GM12878 (cell line): ENCODE results near the gene OR2AP1. TPM values are rescaled to one million over a fixed set of nuclear protein-coding genes. Genes with fewer than 3 reads are reported as not detected.

ENCODE experiments used
- CHD2 ChIP-seq: IDR thresholded peaks from 2 replicates; pipeline ENCODE4 v1.6.1; 2011; ENCODE audit warnings: low read depth, low read length, improper control_type of control experiment, borderline replicate concordance
- FOS ChIP-seq: IDR thresholded peaks from 3 replicates; pipeline ENCODE4 v1.6.1; 2011; ENCODE audit warnings: borderline replicate concordance; ENCODE audit not compliant: insufficient read length; ENCODE audit errors: extremely low read depth
- GABPA ChIP-seq: IDR thresholded peaks from 2 replicates; pipeline ENCODE4 v1.6.1; 2014; ENCODE audit warnings: antibody characterized with exemption, low read depth, mild to moderate bottlenecking, inconsistent platforms
- NBN ChIP-seq: fragments of 450-650 bp; IDR thresholded peaks from 2 replicates; pipeline ENCODE4 v1.6.1; 2016
- SMAD5 ChIP-seq: IDR thresholded peaks from 2 replicates; pipeline ENCODE4 v1.6.1; 2016; ENCODE audit warnings: antibody characterized with exemption, low read depth
- TARDBP ChIP-seq: IDR thresholded peaks from 2 replicates; pipeline ENCODE4 v1.6.1; 2016; ENCODE audit warnings: borderline replicate concordance
- ZNF622 ChIP-seq: fragments of 450-650 bp; IDR thresholded peaks from 2 replicates; pipeline ENCODE4 v1.6.1; 2017; ENCODE audit warnings: mild to moderate bottlenecking, inconsistent platforms
- polyA plus RNA-seq, 11 experiments: library from polyadenylated mRNA; depleted of rRNA in 4 of 11; unstranded in 6 of 11; stranded (reverse) in 5 of 11; fragments of >200 nt; fragmentation: Nextera tagmentation in 4 of 11; fragmentation: Illumina TruSeq in 1 of 11; extraction: Ambion mirVana in 4 of 11; extraction: Trizol in 1 of 11; gene quantifications; 1 replicate in 1 of 11; 2 replicates in 10 of 11; pipeline versions ENCODE4 v1.2.1 to v1.2.3, GENCODE V29; 2011 to 2016; ENCODE audit warnings: inconsistent platforms in 2 of 11, missing spikeins in 2 of 11, low read depth in 1 of 11
- total RNA-seq, 4 experiments: library from RNA; depleted of rRNA in 3 of 4; stranded (reverse); fragments of >200 nt in 3 of 4; fragmentation: Illumina TruSeq in 1 of 4; extraction: Trizol in 1 of 4; gene quantifications; 2 replicates each; pipeline versions ENCODE4 v1.2.1 to v1.2.3, GENCODE V29; 2013 to 2021
- TF ChIP-seq, protein P1 (sequence below): IDR thresholded peaks from 2 replicates; pipeline ENCODE4 v1.6.1; 2012; ENCODE audit warnings: improper control_type of control experiment, low read depth, low read length; ENCODE audit not compliant: insufficient replicate concordance
- TF ChIP-seq, protein P2 (sequence below): fragments of 450-650 bp; IDR thresholded peaks from 2 replicates; pipeline ENCODE4 v1.6.1; 2018; ENCODE audit warnings: borderline replicate concordance, mild to moderate bottlenecking; ENCODE audit not compliant: partially characterized antibody
- TF ChIP-seq, protein P3 (sequence below): fragments of 450-650 bp; IDR thresholded peaks from 2 replicates; pipeline ENCODE4 v1.6.1; 2017; ENCODE audit warnings: mild to moderate bottlenecking, moderate library complexity
- TF ChIP-seq, protein P4 (sequence below): fragments of 450-650 bp; IDR thresholded peaks from 2 replicates; pipeline ENCODE4 v1.6.1; 2018; ENCODE audit warnings: mild to moderate bottlenecking, low read depth, moderate library complexity; ENCODE audit not compliant: partially characterized antibody
- TF ChIP-seq, protein P5 (sequence below): fragments of 450-650 bp; IDR thresholded peaks from 2 replicates; pipeline ENCODE4 v1.6.1; 2016; ENCODE audit warnings: mild to moderate bottlenecking

OR2AP1 gene
- total and polyA plus RNA-seq, 10 of the 15 experiments (the other 5 are each of a cell fraction or from before 2014, with no cell fraction given) = not detected

DNA sequence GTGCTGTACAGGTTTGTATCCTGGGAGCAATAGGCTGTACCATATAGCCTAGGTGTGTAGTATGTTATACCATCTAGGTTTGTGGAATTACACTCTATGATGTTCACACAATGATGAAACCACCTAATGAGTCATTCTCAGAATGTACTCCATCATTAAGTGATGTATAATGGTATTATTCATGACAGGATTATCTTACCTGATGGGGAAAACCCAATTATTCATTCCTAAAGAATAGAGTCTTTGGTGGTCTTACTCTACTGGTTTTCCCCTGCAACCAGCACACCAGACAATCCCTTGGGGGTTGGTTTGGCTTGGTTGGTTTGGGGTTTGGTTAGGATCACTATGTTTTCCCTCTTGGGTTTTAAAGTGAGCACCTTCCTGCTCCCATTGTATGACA, 51.8 kb downstream of the OR2AP1 start (continued):
- no peak for TF ChIP-seq FOS
- TF ChIP-seq NBN = no peak
- TF ChIP-seq CHD2 = no peak
- TF ChIP-seq, protein P1, sequence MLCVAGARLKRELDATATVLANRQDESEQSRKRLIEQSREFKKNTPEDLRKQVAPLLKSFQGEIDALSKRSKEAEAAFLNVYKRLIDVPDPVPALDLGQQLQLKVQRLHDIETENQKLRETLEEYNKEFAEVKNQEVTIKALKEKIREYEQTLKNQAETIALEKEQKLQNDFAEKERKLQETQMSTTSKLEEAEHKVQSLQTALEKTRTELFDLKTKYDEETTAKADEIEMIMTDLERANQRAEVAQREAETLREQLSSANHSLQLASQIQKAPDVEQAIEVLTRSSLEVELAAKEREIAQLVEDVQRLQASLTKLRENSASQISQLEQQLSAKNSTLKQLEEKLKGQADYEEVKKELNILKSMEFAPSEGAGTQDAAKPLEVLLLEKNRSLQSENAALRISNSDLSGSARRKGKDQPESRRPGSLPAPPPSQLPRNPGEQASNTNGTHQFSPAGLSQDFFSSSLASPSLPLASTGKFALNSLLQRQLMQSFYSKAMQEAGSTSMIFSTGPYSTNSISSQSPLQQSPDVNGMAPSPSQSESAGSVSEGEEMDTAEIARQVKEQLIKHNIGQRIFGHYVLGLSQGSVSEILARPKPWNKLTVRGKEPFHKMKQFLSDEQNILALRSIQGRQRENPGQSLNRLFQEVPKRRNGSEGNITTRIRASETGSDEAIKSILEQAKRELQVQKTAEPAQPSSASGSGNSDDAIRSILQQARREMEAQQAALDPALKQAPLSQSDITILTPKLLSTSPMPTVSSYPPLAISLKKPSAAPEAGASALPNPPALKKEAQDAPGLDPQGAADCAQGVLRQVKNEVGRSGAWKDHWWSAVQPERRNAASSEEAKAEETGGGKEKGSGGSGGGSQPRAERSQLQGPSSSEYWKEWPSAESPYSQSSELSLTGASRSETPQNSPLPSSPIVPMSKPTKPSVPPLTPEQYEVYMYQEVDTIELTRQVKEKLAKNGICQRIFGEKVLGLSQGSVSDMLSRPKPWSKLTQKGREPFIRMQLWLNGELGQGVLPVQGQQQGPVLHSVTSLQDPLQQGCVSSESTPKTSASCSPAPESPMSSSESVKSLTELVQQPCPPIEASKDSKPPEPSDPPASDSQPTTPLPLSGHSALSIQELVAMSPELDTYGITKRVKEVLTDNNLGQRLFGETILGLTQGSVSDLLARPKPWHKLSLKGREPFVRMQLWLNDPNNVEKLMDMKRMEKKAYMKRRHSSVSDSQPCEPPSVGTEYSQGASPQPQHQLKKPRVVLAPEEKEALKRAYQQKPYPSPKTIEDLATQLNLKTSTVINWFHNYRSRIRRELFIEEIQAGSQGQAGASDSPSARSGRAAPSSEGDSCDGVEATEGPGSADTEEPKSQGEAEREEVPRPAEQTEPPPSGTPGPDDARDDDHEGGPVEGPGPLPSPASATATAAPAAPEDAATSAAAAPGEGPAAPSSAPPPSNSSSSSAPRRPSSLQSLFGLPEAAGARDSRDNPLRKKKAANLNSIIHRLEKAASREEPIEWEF = no peak
- TF ChIP-seq TARDBP = no peak
- TF ChIP-seq, protein P2, sequence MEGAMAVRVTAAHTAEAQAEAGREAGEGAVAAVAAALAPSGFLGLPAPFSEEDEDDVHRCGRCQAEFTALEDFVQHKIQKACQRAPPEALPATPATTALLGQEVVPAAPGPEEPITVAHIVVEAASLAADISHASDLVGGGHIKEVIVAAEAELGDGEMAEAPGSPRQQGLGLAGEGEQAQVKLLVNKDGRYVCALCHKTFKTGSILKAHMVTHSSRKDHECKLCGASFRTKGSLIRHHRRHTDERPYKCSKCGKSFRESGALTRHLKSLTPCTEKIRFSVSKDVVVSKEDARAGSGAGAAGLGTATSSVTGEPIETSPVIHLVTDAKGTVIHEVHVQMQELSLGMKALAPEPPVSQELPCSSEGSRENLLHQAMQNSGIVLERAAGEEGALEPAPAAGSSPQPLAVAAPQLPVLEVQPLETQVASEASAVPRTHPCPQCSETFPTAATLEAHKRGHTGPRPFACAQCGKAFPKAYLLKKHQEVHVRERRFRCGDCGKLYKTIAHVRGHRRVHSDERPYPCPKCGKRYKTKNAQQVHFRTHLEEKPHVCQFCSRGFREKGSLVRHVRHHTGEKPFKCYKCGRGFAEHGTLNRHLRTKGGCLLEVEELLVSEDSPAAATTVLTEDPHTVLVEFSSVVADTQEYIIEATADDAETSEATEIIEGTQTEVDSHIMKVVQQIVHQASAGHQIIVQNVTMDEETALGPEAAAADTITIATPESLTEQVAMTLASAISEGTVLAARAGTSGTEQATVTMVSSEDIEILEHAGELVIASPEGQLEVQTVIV = no peak
- no peak for TF ChIP-seq SMAD5
- TF ChIP-seq, protein P3, sequence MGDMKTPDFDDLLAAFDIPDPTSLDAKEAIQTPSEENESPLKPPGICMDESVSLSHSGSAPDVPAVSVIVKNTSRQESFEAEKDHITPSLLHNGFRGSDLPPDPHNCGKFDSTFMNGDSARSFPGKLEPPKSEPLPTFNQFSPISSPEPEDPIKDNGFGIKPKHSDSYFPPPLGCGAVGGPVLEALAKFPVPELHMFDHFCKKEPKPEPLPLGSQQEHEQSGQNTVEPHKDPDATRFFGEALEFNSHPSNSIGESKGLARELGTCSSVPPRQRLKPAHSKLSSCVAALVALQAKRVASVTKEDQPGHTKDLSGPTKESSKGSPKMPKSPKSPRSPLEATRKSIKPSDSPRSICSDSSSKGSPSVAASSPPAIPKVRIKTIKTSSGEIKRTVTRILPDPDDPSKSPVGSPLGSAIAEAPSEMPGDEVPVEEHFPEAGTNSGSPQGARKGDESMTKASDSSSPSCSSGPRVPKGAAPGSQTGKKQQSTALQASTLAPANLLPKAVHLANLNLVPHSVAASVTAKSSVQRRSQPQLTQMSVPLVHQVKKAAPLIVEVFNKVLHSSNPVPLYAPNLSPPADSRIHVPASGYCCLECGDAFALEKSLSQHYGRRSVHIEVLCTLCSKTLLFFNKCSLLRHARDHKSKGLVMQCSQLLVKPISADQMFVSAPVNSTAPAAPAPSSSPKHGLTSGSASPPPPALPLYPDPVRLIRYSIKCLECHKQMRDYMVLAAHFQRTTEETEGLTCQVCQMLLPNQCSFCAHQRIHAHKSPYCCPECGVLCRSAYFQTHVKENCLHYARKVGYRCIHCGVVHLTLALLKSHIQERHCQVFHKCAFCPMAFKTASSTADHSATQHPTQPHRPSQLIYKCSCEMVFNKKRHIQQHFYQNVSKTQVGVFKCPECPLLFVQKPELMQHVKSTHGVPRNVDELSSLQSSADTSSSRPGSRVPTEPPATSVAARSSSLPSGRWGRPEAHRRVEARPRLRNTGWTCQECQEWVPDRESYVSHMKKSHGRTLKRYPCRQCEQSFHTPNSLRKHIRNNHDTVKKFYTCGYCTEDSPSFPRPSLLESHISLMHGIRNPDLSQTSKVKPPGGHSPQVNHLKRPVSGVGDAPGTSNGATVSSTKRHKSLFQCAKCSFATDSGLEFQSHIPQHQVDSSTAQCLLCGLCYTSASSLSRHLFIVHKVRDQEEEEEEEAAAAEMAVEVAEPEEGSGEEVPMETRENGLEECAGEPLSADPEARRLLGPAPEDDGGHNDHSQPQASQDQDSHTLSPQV = no peak
- peak; percentile 55; the same call in 1 of the 2 replicates for TF ChIP-seq GABPA
- TF ChIP-seq, protein P4, sequence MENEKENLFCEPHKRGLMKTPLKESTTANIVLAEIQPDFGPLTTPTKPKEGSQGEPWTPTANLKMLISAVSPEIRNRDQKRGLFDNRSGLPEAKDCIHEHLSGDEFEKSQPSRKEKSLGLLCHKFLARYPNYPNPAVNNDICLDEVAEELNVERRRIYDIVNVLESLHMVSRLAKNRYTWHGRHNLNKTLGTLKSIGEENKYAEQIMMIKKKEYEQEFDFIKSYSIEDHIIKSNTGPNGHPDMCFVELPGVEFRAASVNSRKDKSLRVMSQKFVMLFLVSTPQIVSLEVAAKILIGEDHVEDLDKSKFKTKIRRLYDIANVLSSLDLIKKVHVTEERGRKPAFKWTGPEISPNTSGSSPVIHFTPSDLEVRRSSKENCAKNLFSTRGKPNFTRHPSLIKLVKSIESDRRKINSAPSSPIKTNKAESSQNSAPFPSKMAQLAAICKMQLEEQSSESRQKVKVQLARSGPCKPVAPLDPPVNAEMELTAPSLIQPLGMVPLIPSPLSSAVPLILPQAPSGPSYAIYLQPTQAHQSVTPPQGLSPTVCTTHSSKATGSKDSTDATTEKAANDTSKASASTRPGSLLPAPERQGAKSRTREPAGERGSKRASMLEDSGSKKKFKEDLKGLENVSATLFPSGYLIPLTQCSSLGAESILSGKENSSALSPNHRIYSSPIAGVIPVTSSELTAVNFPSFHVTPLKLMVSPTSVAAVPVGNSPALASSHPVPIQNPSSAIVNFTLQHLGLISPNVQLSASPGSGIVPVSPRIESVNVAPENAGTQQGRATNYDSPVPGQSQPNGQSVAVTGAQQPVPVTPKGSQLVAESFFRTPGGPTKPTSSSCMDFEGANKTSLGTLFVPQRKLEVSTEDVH = no peak
- TF ChIP-seq ZNF622 = no peak
- TF ChIP-seq, protein P5, sequence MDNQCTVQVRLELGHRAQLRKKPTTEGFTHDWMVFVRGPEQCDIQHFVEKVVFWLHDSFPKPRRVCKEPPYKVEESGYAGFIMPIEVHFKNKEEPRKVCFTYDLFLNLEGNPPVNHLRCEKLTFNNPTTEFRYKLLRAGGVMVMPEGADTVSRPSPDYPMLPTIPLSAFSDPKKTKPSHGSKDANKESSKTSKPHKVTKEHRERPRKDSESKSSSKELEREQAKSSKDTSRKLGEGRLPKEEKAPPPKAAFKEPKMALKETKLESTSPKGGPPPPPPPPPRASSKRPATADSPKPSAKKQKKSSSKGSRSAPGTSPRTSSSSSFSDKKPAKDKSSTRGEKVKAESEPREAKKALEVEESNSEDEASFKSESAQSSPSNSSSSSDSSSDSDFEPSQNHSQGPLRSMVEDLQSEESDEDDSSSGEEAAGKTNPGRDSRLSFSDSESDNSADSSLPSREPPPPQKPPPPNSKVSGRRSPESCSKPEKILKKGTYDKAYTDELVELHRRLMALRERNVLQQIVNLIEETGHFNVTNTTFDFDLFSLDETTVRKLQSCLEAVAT = peak; percentile 68
